Lung (tissue), 12 donors: ENCODE measurements around the gene SCLT1. TPM values are rescaled to one million over a fixed set of nuclear protein-coding genes. Genes with fewer than 3 reads are reported as not detected.

ENCODE experiments used
- ATAC-seq: fragments of 200-7000 bp; cut with Tn5 transposase; one replicate; pipeline ENCODE4 v1.9.1; 2020; ENCODE audit warnings: moderate number of reproducible peaks; ENCODE audit not compliant: insufficient read depth, low FRiP score
- DNase-seq, 3 donors: peaks; one replicate each; pipeline ENCODE4 v3.0.0-alpha.2; 2013 to 2017
- H3K27ac ChIP-seq, 2 donors: one replicate each; pipeline ENCODE4 v1.5.1; 2013; ENCODE audit warnings: mild to moderate bottlenecking in 2 of 2, moderate library complexity in 2 of 2, control low read depth in 1 of 2, inconsistent platforms in 1 of 2, low read depth in 1 of 2, low read length in 1 of 2
- H3K27me3 ChIP-seq, 3 donors: one replicate each; pipeline ENCODE4 v1.5.1; 2013; ENCODE audit warnings: low read length in 2 of 3; ENCODE audit not compliant: control insufficient read depth in 3 of 3, insufficient read depth in 3 of 3
- H3K36me3 ChIP-seq, 4 donors: one replicate each; pipeline ENCODE4 v1.5.1; 2013; ENCODE audit warnings: low read length in 4 of 4, mild to moderate bottlenecking in 1 of 4, moderate library complexity in 1 of 4; ENCODE audit not compliant: control insufficient read depth in 4 of 4, insufficient read depth in 4 of 4
- H3K4me1 ChIP-seq, 5 donors: one replicate each; pipeline ENCODE4 v1.5.1; 2013; ENCODE audit warnings: low read length in 5 of 5, mild to moderate bottlenecking in 2 of 5, moderate library complexity in 1 of 5; ENCODE audit not compliant: control insufficient read depth in 5 of 5, insufficient read depth in 5 of 5
- H3K4me3 ChIP-seq: one replicate; pipeline ENCODE4 v1.5.1; 2013; ENCODE audit warnings: mild to moderate bottlenecking, control low read depth, moderate library complexity
- H3K9ac ChIP-seq, 2 donors: one replicate each; pipeline ENCODE4 v1.5.1; 2013; ENCODE audit warnings: low read length in 2 of 2, control low read depth in 1 of 2; ENCODE audit not compliant: insufficient read depth in 1 of 2
- H3K9me3 ChIP-seq, 4 donors: one replicate each; pipeline ENCODE4 v1.5.1; 2013; ENCODE audit warnings: low read length in 3 of 4, mild to moderate bottlenecking in 1 of 4, moderate library complexity in 1 of 4; ENCODE audit not compliant: control insufficient read depth in 4 of 4, insufficient read depth in 3 of 4
- CTCF ChIP-seq: IDR thresholded peaks from 2 replicates; pipeline ENCODE4 v1.5.1; 2012; ENCODE audit warnings: mild to moderate bottlenecking; ENCODE audit errors: control extremely low read depth, extremely low read depth
- WGBS, 2 donors: extraction: QIAGEN DNeasy Blood & Tissue Kit; methylation state at CpG; one replicate each; pipeline ENCODE4 v1.1.7; 2013; 5-methylcytosine and 5-hydroxymethylcytosine counted together
- polyA plus RNA-seq, 2 donors: library from polyadenylated mRNA; stranded (reverse); fragments of 200-250 nt; gene quantifications; one replicate each; pipeline ENCODE4 v1.2.1, GENCODE V29; 2013
- total RNA-seq, 2 donors: library from RNA; depleted of rRNA in 1 of 2; stranded (reverse); fragments of >200 nt in 1 of 2; gene quantifications; one replicate each; pipeline ENCODE4 v1.2.1, GENCODE V29; 2014 to 2021
- donor health status: control.
- donor health status: control.
- donor health status: Bipolar disorder and iron deficiency.
- donor health status: healthy.
- donor health status: DM: yes; HTN: yes; CAD: no.

SCLT1 gene
- total and polyA plus RNA-seq, 4 donors: 4.3 to 31.8 (median 9.7) TPM

DNA sequence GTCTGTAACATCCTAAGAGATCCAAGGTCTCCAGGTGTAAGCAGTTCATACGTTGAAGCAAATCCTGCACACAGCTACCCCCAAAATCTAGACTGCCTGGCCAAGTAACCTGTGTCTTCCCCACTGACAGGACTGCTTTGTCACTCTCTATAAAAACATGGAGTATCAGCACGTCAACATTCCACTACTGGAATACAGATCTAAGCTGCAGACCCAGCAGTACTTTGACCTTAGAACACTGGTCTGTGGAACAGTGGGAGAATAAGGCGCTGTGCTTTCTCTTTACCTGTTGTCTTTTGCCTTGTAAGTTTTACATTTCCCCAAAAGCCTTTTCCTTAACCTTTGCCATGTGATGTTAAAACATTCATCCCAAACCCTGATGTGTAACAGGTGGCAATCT, 146.4 kb downstream of the SCLT1 start:
- no peak overlapping the region for H3K27ac ChIP-seq
- no peaks in the 10 kb centered on the region for H3K27me3 ChIP-seq
- no peak for ATAC-seq
- H3K4me3 ChIP-seq: no peak overlapping the region
- H3K9ac ChIP-seq: no peak overlapping the region
- H3K9me3 ChIP-seq: no peaks in the 10 kb centered on the region
- 96% methylated on average over 3 of the region's 3 CpGs for WGBS, 2 donors
- DNase-seq: no peak
- TF ChIP-seq CTCF: no peak
- peaks cover 0 to 11% (median 4%) of the 10 kb centered on the region in 4 donors for H3K36me3 ChIP-seq
- peaks cover 0 to 16% (median 0%) of the 10 kb centered on the region in 5 donors for H3K4me1 ChIP-seq

GRCh38 chr4:128942607-128943006, 150.7 kb downstream of the SCLT1 start:
- Histone ChIP-seq H3K27me3 (no peaks in the 10 kb centered on the region), H3K4me3 (no peak overlapping the region), H3K4me1 (peaks cover 0 to 16% (median 0%) of the 10 kb centered on the region in 5 donors), H3K9me3 (no peaks in the 10 kb centered on the region), H3K36me3 (peaks cover 0 to 17% (median 4%) of the 10 kb centered on the region in 4 donors), H3K27ac (no peak overlapping the region), H3K9ac (no peak overlapping the region)
- WGBS, 2 donors: 50 to 76% methylated on average over 1 of the region's 1 CpG
- DNase-seq (peak in 2 of 3 donors; percentile 60 to 77), ATAC-seq (no peak)
- TF ChIP-seq CTCF: no peak

- ATAC-seq: no peak
- no peak overlapping the region for H3K27ac ChIP-seq
- 87 to 90% methylated on average over 2 of the region's 2 CpGs for WGBS, 2 donors
- peaks cover 0 to 17% (median 2%) of the 10 kb centered on the region in 4 donors for H3K36me3 ChIP-seq
- DNase-seq: no peak
- no peaks in the 10 kb centered on the region for H3K9me3 ChIP-seq
- H3K27me3 ChIP-seq: no peaks in the 10 kb centered on the region
- H3K4me3 ChIP-seq: no peak overlapping the region
- H3K4me1 ChIP-seq: peaks cover 0 to 16% (median 0%) of the 10 kb centered on the region in 5 donors
- no peak for TF ChIP-seq CTCF
- H3K9ac ChIP-seq: no peak overlapping the region
Observed at GRCh38 chr4:128940971-128941370, 152.4 kb downstream of the SCLT1 start.

GRCh38 chr4:128930051-128930450, 163.3 kb downstream of the SCLT1 start:
- H3K4me1 ChIP-seq: no peaks in the 10 kb centered on the region
- no peak overlapping the region for H3K4me3 ChIP-seq
- H3K36me3 ChIP-seq: peaks cover 0 to 3% (median 0%) of the 10 kb centered on the region in 4 donors
- DNase-seq (no peak), ATAC-seq (no peak)
- no peaks in the 10 kb centered on the region for H3K27me3 ChIP-seq
- WGBS, 2 donors: 67 to 81% methylated on average over 3 of the region's 3 CpGs
- H3K27ac ChIP-seq: no peak overlapping the region
- TF ChIP-seq CTCF: no peak
- H3K9ac ChIP-seq: no peak overlapping the region
- no peaks in the 10 kb centered on the region for H3K9me3 ChIP-seq
